Brain microvascular endothelial cell (primary cell): Measurements from ENCODE around the gene IGFALS.

Source experiments
- DNase-seq: peaks from one replicate; pipeline ENCODE4 v3.0.0-alpha.2; 2020
- H3K27ac ChIP-seq: fragments of 250-450 bp; sonication (Bioruptor Pico); 2 replicates; pipeline ENCODE4 v1.5.1; 2020; ENCODE audit warnings: mild to moderate bottlenecking, moderate library complexity
- H3K27me3 ChIP-seq: fragments of 250-450 bp; sonication (Bioruptor Pico); replicated peaks from 2 replicates; pipeline ENCODE4 v1.5.1; 2020; ENCODE audit warnings: mild to moderate bottlenecking
- H3K36me3 ChIP-seq: fragments of 250-450 bp; sonication (Bioruptor Pico); replicated peaks from 2 replicates; pipeline ENCODE4 v1.5.1; 2020; ENCODE audit warnings: mild to moderate bottlenecking
- H3K4me3 ChIP-seq: 2 replicates; pipeline ENCODE4 v1.5.1; 2011; ENCODE audit warnings: low read depth, mild to moderate bottlenecking, control low read depth, low read length, moderate library complexity
- in situ Hi-C: cut with HindIII; loops from 2 replicates; pipeline ENCODE4 v1.10.0; 2017; ENCODE audit warnings: low sequenced_read_pairs, low pct_ligation_motif_present
- TF ChIP-seq, protein P1 (sequence below): IDR thresholded peaks from 2 replicates; pipeline ENCODE4 v1.5.1; 2011; ENCODE audit warnings: low read depth, mild to moderate bottlenecking, moderate library complexity, low read length, control low read depth, inconsistent platforms; ENCODE audit errors: missing control alignments

IGFALS gene

DNA sequence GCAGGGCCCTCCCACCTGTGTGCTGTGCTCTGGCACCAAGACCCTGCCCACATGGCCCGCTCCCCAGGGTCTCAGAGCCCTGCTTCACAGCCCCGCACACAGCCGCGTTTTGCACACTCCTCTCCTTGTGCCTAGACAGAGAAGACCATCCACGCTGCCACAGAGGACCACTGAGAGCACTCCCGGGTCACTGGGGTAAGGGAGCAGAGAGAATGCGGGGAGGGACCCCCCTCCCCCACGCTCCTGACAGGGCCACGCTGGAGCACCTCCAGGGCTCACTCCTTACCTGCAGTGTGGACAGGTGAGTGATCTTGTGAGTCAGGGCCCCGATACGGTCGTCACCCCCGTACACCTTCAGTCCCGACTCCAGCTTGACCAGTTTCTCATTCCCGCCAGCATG is 26.1 kb upstream of the IGFALS start:
- in situ Hi-C loops = no loop called here
- H3K27ac ChIP-seq = no peak overlapping the region
- H3K36me3 ChIP-seq = peaks cover 8% of the 10 kb centered on the region
- H3K4me3 ChIP-seq = no peak overlapping the region
- no peak for DNase-seq
- TF ChIP-seq, protein P1, sequence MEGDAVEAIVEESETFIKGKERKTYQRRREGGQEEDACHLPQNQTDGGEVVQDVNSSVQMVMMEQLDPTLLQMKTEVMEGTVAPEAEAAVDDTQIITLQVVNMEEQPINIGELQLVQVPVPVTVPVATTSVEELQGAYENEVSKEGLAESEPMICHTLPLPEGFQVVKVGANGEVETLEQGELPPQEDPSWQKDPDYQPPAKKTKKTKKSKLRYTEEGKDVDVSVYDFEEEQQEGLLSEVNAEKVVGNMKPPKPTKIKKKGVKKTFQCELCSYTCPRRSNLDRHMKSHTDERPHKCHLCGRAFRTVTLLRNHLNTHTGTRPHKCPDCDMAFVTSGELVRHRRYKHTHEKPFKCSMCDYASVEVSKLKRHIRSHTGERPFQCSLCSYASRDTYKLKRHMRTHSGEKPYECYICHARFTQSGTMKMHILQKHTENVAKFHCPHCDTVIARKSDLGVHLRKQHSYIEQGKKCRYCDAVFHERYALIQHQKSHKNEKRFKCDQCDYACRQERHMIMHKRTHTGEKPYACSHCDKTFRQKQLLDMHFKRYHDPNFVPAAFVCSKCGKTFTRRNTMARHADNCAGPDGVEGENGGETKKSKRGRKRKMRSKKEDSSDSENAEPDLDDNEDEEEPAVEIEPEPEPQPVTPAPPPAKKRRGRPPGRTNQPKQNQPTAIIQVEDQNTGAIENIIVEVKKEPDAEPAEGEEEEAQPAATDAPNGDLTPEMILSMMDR = no peak
- no peaks in the 10 kb centered on the region for H3K27me3 ChIP-seq

DNA sequence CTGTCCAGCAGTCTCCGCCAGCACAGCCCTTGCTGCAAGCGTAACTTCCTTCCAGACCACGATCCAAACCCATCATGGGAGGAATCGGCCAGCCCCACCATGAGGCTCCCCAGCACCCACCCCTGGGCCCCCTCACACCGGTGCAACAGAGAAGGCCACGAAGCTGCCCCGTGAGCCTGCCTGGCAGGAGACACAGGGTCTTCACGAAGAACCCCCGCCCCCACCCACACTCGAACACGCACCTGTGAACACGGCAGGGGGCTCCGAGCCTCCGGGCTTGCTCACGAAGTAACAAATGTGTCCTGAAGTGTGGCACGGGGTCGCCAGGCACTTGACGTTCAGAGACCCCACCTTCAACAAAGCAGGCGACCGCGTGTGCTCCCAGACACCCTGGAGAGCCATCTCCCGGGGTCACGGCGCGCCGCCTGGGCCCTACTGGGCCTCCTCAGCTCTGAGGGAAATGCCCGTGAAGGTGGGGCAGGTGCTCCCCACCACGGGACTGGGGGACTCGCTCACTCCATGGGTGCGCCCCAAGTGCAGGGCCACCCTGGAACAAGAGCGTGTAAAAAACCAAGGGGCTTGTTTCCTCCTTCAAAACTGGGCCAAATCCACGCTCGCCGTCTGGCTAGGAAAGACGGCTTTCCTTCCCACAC is 25.5 kb upstream of the IGFALS start:
- in situ Hi-C loops = no loop called here
- TF ChIP-seq, protein P1 = no peak
- Histone ChIP-seq H3K27me3 (no peaks in the 10 kb centered on the region), H3K36me3 (peaks cover 8% of the 10 kb centered on the region), H3K27ac (no peak overlapping the region), H3K4me3 (no peak overlapping the region)
- no peak for DNase-seq

DNA sequence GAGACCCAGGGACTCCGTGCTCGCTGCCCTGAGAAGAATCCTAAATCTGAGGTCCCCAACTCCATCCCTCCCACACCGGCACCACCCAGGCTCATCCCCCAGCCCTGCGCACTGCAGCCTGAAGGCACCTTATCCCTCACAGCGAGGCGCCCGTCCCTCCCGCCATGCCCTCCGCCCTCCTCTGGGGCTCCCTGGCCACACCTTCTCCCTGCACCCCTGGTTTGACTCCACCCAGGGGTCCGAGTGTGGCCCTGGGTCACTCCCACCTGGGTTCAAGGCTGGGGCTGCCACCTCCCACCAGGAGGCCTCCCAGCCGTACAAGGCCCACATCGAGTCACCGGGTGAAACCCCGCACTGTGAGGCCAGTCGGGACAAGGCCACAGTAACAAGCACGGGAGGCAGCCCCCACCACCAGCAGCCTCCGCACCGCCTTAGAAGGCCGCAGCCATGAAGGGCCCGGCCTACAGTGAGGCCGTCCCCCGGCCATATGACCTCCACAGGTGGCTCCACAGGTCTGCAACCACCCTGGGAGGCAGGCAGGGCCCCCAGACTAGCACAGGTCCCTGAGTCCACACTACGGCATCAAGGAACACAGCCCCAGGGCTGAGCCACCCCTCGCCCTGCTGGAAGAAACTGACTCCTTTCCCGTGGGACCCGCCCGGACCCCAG is 24.8 kb upstream of the IGFALS start:
- Histone ChIP-seq H3K27me3 (no peaks in the 10 kb centered on the region), H3K36me3 (peaks cover 8% of the 10 kb centered on the region), H3K4me3 (no peak overlapping the region), H3K27ac (no peak overlapping the region)
- TF ChIP-seq, protein P1 = no peak
- in situ Hi-C loops = no loop called here
- no peak for DNase-seq

DNA sequence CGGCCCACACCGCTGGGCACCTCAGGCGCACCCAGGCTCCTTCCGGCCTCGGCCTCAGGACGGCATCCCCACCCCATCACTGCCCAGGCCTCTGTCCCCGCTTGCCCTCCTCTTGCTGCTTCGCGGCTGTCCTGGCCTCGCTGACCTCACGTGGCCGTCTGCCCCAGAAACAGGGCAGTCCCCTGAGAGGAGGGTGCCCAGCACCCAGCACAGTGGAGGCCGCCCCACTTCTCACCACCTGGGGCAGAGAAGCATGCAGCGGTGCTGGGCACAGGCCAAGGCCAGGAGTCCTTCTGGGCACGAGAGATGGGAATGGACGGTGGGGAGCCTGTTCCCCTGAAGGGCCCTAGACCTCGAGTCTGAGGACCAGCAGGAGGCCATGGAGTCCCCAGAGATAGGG is 24.2 kb upstream of the IGFALS start:
- Histone ChIP-seq H3K27ac (no peak overlapping the region), H3K4me3 (no peak overlapping the region), H3K36me3 (peaks cover 8% of the 10 kb centered on the region), H3K27me3 (no peaks in the 10 kb centered on the region)
- no peak for DNase-seq
- in situ Hi-C loops = no loop called here
- TF ChIP-seq, protein P1 = no peak

DNA sequence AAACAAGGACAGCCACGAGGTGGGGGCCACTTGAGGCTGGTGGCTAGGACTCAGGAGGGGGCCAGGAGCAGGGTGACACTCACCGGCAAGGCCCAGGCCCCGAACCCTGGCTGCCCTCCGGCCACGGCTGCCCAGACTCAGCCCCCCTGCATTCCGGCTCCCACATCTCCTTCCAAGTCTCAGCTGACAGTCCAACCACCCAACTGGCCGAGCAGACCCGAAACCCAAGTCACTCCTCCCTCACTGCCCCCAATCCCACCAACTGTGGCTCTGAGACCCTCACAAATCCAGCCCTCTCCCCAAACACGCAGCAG is 23.7 kb upstream of the IGFALS start:
- in situ Hi-C loops = no loop called here
- H3K27ac ChIP-seq = no peak overlapping the region
- no peak overlapping the region for H3K4me3 ChIP-seq
- no peaks in the 10 kb centered on the region for H3K27me3 ChIP-seq
- no peak for DNase-seq
- TF ChIP-seq, protein P1 = no peak
- peaks cover 8% of the 10 kb centered on the region for H3K36me3 ChIP-seq
